H9 (cell line): Measurements from ENCODE around the gene FUT9. TPM values are rescaled to one million over a fixed set of nuclear protein-coding genes. Genes with fewer than 3 reads are reported as not detected.

ENCODE experiments used
- DNase-seq: peaks from one replicate; pipeline ENCODE4 v3.0.0-alpha.2; 2017
- H2AFZ ChIP-seq: one replicate; pipeline ENCODE4 v1.6.1; 2013; ENCODE audit warnings: mild to moderate bottlenecking, low read length, control low read depth, moderate library complexity
- H2AK5ac ChIP-seq: 2 replicates; pipeline ENCODE4 v1.6.1; 2013; ENCODE audit warnings: low read length, control low read depth, mixed read lengths; ENCODE audit not compliant: insufficient read length
- H2BK120ac ChIP-seq: one replicate; pipeline ENCODE4 v1.6.1; 2013; ENCODE audit warnings: low read depth, mild to moderate bottlenecking, low read length, control low read depth, inconsistent platforms; ENCODE audit not compliant: poor library complexity, severe bottlenecking
- H2BK12ac ChIP-seq: 2 replicates; pipeline ENCODE4 v1.6.1; 2013; ENCODE audit warnings: low read length, control low read depth, mixed read lengths, low read depth; ENCODE audit not compliant: insufficient read length
- H2BK15ac ChIP-seq: 2 replicates; pipeline ENCODE4 v1.6.1; 2013; ENCODE audit warnings: low read depth, low read length, control low read depth
- H2BK20ac ChIP-seq: one replicate; pipeline ENCODE4 v1.6.1; 2013; ENCODE audit warnings: low read depth, mild to moderate bottlenecking, low read length, control low read depth, inconsistent platforms; ENCODE audit not compliant: poor library complexity, severe bottlenecking
- H2BK5ac ChIP-seq: 2 replicates; pipeline ENCODE4 v1.6.1; 2013; ENCODE audit warnings: low read length, control low read depth, mixed read lengths; ENCODE audit not compliant: insufficient read length
- H3K14ac ChIP-seq: 2 replicates; pipeline ENCODE4 v1.6.1; 2013; ENCODE audit warnings: low read length, control low read depth; ENCODE audit not compliant: insufficient read depth
- H3K18ac ChIP-seq: 2 replicates; pipeline ENCODE4 v1.6.1; 2013; ENCODE audit warnings: low read depth, mild to moderate bottlenecking, mixed read lengths, low read length, control low read depth; ENCODE audit not compliant: insufficient read length
- H3K23ac ChIP-seq: 2 replicates; pipeline ENCODE4 v1.6.1; 2013; ENCODE audit warnings: low read length, control low read depth, mixed read lengths, low read depth; ENCODE audit not compliant: insufficient read length
- H3K23me2 ChIP-seq: 2 replicates; pipeline ENCODE4 v1.6.1; 2013; ENCODE audit warnings: low read depth, mild to moderate bottlenecking, mixed read lengths, low read length, control low read depth; ENCODE audit not compliant: insufficient read length, poor library complexity, severe bottlenecking
- H3K27ac ChIP-seq: 2 replicates; pipeline ENCODE4 v1.5.1; 2013; ENCODE audit warnings: low read length, control low read depth, mixed read lengths, low read depth; ENCODE audit not compliant: insufficient read length
- H3K27me3 ChIP-seq: 2 replicates; pipeline ENCODE4 v1.6.1; 2013; ENCODE audit warnings: low read length, control low read depth, inconsistent platforms; ENCODE audit not compliant: insufficient read depth
- H3K4ac ChIP-seq: 2 replicates; pipeline ENCODE4 v1.6.1; 2013; ENCODE audit warnings: low read depth, mild to moderate bottlenecking, control low read depth, inconsistent platforms, low read length, moderate library complexity
- H3K4me1 ChIP-seq: 2 replicates; pipeline ENCODE4 v1.6.1; 2013; ENCODE audit warnings: low read length, control low read depth, inconsistent platforms; ENCODE audit not compliant: insufficient read depth
- H3K4me2 ChIP-seq: 2 replicates; pipeline ENCODE4 v1.6.1; 2013; ENCODE audit warnings: low read length, control low read depth, mixed read lengths; ENCODE audit not compliant: insufficient read length, insufficient read depth
- H3K56ac ChIP-seq: 2 replicates; pipeline ENCODE4 v1.6.1; 2013; ENCODE audit warnings: low read depth, mild to moderate bottlenecking, mixed read lengths, low read length, control low read depth; ENCODE audit not compliant: insufficient read length
- H3K79me1 ChIP-seq: 2 replicates; pipeline ENCODE4 v1.6.1; 2013; ENCODE audit warnings: low read depth, mild to moderate bottlenecking, moderate library complexity, low read length, control low read depth, inconsistent platforms; ENCODE audit not compliant: insufficient read depth, poor library complexity, severe bottlenecking
- H3K79me2 ChIP-seq: 2 replicates; pipeline ENCODE4 v1.6.1; 2013; ENCODE audit warnings: low read length, control low read depth, inconsistent platforms; ENCODE audit not compliant: insufficient read depth
- H3K9ac ChIP-seq: 2 replicates; pipeline ENCODE4 v1.6.1; 2013; ENCODE audit warnings: low read length, control low read depth, mixed read lengths; ENCODE audit not compliant: insufficient read length; ENCODE audit errors: extremely low read depth
- H3K9me3 ChIP-seq: one replicate; pipeline ENCODE4 v1.6.1; 2013; ENCODE audit warnings: low read depth, low read length, inconsistent platforms; ENCODE audit not compliant: control insufficient read depth
- H3T11ph ChIP-seq: one replicate; pipeline ENCODE4 v1.6.1; 2013; ENCODE audit warnings: mild to moderate bottlenecking, low read length, control low read depth, inconsistent platforms
- H4K20me1 ChIP-seq: one replicate; pipeline ENCODE4 v1.6.1; 2013; ENCODE audit not compliant: control insufficient read depth, insufficient read length, insufficient read depth
- H4K5ac ChIP-seq: 2 replicates; pipeline ENCODE4 v1.6.1; 2013; ENCODE audit warnings: low read depth, mild to moderate bottlenecking, mixed read lengths, low read length, control low read depth; ENCODE audit not compliant: insufficient read length
- H4K8ac ChIP-seq: replicated peaks from 2 replicates; pipeline ENCODE4 v1.6.1; 2013; ENCODE audit warnings: low read length, control low read depth, mixed read lengths, low read depth; ENCODE audit not compliant: insufficient read length
- H4K91ac ChIP-seq: 2 replicates; pipeline ENCODE4 v1.6.1; 2013; ENCODE audit warnings: low read depth, mild to moderate bottlenecking, moderate library complexity, mixed read lengths, low read length, control low read depth; ENCODE audit not compliant: insufficient read length
- H3K27ac Mint-ChIP-seq, 3 experiments: 2 replicates in 2 of 3; 3 replicates in 1 of 3; pipeline ENCODE4 v1.8.0; 2020 to 2021; ENCODE audit warnings: mixed read lengths in 3 of 3, mild to moderate bottlenecking in 1 of 3, moderate library complexity in 1 of 3
- H3K27me3 Mint-ChIP-seq: 2 replicates; pipeline ENCODE4 v1.8.0; 2021; ENCODE audit warnings: low read depth, mild to moderate bottlenecking, moderate library complexity, mixed read lengths
- H3K36me3 Mint-ChIP-seq, 3 experiments: 2 replicates in 2 of 3; 3 replicates in 1 of 3; pipeline ENCODE4 v1.8.0; 2020 to 2021; ENCODE audit warnings: low read depth in 3 of 3, mixed read lengths in 3 of 3; ENCODE audit not compliant: insufficient read depth in 1 of 3
- H3K4me1 Mint-ChIP-seq, 2 experiments: 2 replicates each; pipeline ENCODE4 v1.8.0; 2020; ENCODE audit warnings: mixed read lengths in 2 of 2
- H3K4me3 Mint-ChIP-seq, 2 experiments: 2 replicates in 1 of 2; 3 replicates in 1 of 2; pipeline ENCODE4 v1.8.0; 2020 to 2021; ENCODE audit warnings: mild to moderate bottlenecking in 2 of 2, mixed read lengths in 2 of 2, moderate library complexity in 1 of 2
- H3K9me3 Mint-ChIP-seq, 2 experiments: 2 replicates in 1 of 2; 3 replicates in 1 of 2; pipeline ENCODE4 v1.8.0; 2020; ENCODE audit warnings: mild to moderate bottlenecking in 2 of 2, mixed read lengths in 2 of 2, moderate library complexity in 1 of 2
- WGBS: extraction: QIAGEN DNeasy Blood & Tissue Kit; methylation state at CpG from one replicate; pipeline ENCODE4 v1.1.7; 2013; ENCODE audit warnings: missing lambda C conversion rate, low lambda C conversion rate, mixed read lengths; ENCODE audit not compliant: insufficient read length; ENCODE audit errors: extremely low coverage; 5-methylcytosine and 5-hydroxymethylcytosine counted together
- total RNA-seq: library from RNA; stranded (reverse); gene quantifications from 2 replicates; pipeline ENCODE4 v1.2.1, GENCODE V29; 2021
- TF ChIP-seq, protein P1 (sequence below): fragments of 200-600 bp; sonication (generic); conservative IDR thresholded peaks from 3 replicates; pipeline ENCODE4 v1.8.0; 2021; ENCODE audit warnings: antibody characterized with exemption, mild to moderate bottlenecking

FUT9 gene
- total RNA-seq, 1 experiment from 2014 or later = 1.6 TPM

DNA sequence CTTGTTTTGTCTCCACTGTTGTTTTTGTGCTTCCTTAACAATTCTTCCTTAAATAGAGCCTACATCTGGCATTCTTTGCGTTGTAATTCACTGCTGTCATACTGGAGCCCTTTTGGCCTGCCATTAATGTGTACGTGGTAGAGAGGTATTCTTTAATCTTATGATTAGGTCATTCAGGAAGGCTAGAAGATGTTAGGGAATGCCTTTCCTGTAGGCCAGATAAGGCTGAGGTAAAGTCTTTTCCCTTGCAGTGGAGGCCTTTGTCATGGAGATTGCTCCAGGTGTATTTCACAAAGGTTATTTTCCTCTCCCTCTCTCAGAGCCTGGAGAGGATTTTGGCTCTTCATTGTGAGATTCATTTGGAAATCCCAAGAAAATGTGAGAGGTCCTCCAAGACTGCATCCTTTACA is 146.9 kb downstream of the FUT9 start:
- no peak overlapping the region for H3T11ph ChIP-seq
- peak overlapping the region; percentile 75 for H3K27ac ChIP-seq
- no peak overlapping the region for H2BK120ac ChIP-seq
- H3K79me1 ChIP-seq = no peaks in the 10 kb centered on the region
- no peaks in the 10 kb centered on the region for H3K23me2 ChIP-seq
- H3K4ac ChIP-seq = no peak overlapping the region
- H4K20me1 ChIP-seq = no peaks in the 10 kb centered on the region
- no peak overlapping the region for H2BK20ac ChIP-seq
- no CpG with 5 or more reads among the region's 2 CpGs for WGBS
- H3K56ac ChIP-seq = no peak overlapping the region
- no peak overlapping the region for H3K18ac ChIP-seq
- H3K79me2 ChIP-seq = no peaks in the 10 kb centered on the region
- no peak overlapping the region for H2AFZ ChIP-seq
- peak; percentile 70 for DNase-seq
- no peaks in the 10 kb centered on the region for H3K27me3 ChIP-seq
- H3K9ac ChIP-seq = no peak overlapping the region
- H3K4me1 ChIP-seq = peaks cover 2% of the 10 kb centered on the region; the same call in 1 of the 2 replicates
- no peak overlapping the region for H4K91ac ChIP-seq
- Mint-ChIP-seq H3K36me3 (peaks cover 0 to 10% (median 7%) of the 10 kb centered on the region in 3 experiments; a peak in 4 of 7 replicates), H3K4me1 (peaks cover 35 to 40% of the 10 kb centered on the region in 2 experiments), H3K9me3 (no peaks in the 10 kb centered on the region), H3K4me3 (peak overlapping the region; percentile 14 to 36; a peak in 2 of 5 replicates), H3K27me3 (no peaks in the 10 kb centered on the region), H3K27ac (peak overlapping the region; percentile 93 to 98 (median 95))
- H2BK15ac ChIP-seq = no peak overlapping the region
- no peak overlapping the region for H4K8ac ChIP-seq
- no peak overlapping the region for H2BK12ac ChIP-seq
- no peak overlapping the region for H2AK5ac ChIP-seq
- TF ChIP-seq, protein P1, sequence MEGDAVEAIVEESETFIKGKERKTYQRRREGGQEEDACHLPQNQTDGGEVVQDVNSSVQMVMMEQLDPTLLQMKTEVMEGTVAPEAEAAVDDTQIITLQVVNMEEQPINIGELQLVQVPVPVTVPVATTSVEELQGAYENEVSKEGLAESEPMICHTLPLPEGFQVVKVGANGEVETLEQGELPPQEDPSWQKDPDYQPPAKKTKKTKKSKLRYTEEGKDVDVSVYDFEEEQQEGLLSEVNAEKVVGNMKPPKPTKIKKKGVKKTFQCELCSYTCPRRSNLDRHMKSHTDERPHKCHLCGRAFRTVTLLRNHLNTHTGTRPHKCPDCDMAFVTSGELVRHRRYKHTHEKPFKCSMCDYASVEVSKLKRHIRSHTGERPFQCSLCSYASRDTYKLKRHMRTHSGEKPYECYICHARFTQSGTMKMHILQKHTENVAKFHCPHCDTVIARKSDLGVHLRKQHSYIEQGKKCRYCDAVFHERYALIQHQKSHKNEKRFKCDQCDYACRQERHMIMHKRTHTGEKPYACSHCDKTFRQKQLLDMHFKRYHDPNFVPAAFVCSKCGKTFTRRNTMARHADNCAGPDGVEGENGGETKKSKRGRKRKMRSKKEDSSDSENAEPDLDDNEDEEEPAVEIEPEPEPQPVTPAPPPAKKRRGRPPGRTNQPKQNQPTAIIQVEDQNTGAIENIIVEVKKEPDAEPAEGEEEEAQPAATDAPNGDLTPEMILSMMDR = no peak
- no peaks in the 10 kb centered on the region for H3K9me3 ChIP-seq
- H2BK5ac ChIP-seq = peak overlapping the region; percentile 18
- no peak overlapping the region for H4K5ac ChIP-seq
- H3K23ac ChIP-seq = no peak overlapping the region
- peak overlapping the region; percentile 6 for H3K4me2 ChIP-seq
- no peak overlapping the region for H3K14ac ChIP-seq
